Fibroblast of pulmonary artery (primary cell): ENCODE data around the gene TPBG.

ENCODE experiments used
- DNase-seq: peaks from one replicate; pipeline ENCODE4 v3.0.0-alpha.2; 2010; ENCODE audit warnings: low read depth
- H3K4me3 ChIP-seq: replicated peaks from 2 replicates; pipeline ENCODE4 v1.5.1; 2011; ENCODE audit warnings: low read depth, mild to moderate bottlenecking, control low read depth, low read length, moderate library complexity
- TF ChIP-seq, protein P1 (sequence below): IDR thresholded peaks from 2 replicates; pipeline ENCODE4 v1.5.1; 2011; ENCODE audit warnings: mild to moderate bottlenecking, control low read depth, low read length, inconsistent platforms; ENCODE audit errors: missing control alignments

The TPBG gene

DNA sequence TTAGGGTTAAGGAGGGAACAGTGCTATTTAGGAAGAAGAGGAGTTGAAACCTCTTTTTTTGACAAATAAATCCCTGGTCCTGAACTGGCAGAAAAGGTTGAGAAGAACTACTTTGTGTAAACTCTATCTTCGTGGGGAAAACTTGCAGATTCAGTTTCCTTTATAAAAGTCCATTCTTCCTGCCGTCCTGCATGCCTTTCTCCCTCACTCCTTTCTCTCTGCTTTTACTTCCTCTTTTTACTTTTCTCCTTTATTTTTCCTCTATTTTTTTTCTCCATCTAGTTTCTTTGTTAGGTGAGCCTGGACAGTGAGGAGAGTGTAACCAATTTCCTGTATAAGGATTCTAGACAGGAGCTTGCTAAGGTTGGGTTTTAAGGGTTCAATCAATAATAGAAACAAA is 52.7 kb downstream of the TPBG start:
- no peak overlapping the region for H3K4me3 ChIP-seq
- DNase-seq: no peak
- TF ChIP-seq, protein P1, sequence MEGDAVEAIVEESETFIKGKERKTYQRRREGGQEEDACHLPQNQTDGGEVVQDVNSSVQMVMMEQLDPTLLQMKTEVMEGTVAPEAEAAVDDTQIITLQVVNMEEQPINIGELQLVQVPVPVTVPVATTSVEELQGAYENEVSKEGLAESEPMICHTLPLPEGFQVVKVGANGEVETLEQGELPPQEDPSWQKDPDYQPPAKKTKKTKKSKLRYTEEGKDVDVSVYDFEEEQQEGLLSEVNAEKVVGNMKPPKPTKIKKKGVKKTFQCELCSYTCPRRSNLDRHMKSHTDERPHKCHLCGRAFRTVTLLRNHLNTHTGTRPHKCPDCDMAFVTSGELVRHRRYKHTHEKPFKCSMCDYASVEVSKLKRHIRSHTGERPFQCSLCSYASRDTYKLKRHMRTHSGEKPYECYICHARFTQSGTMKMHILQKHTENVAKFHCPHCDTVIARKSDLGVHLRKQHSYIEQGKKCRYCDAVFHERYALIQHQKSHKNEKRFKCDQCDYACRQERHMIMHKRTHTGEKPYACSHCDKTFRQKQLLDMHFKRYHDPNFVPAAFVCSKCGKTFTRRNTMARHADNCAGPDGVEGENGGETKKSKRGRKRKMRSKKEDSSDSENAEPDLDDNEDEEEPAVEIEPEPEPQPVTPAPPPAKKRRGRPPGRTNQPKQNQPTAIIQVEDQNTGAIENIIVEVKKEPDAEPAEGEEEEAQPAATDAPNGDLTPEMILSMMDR: no peak
